Fibroblast of lung (primary cell): ENCODE data around the gene SMIM9.
"Not testable (repeated sequence)": the region's sequence is repeated elsewhere in the genome, so short reads cannot be mapped to it uniquely, and the experiment has no call there.

Source experiments
- EZH2 ChIP-seq: IDR thresholded peaks from 2 replicates; pipeline ENCODE4 v1.5.1; 2012; ENCODE audit warnings: low read length, control low read depth, mild to moderate bottlenecking; ENCODE audit errors: missing control alignments
- TF ChIP-seq, protein P1 (sequence below), 2 donors: IDR thresholded peaks in 1 of 2; conservative IDR thresholded peaks in 1 of 2; 1 replicate in 1 of 2; 2 replicates in 1 of 2; pipeline ENCODE4 v1.5.1; 2011 to 2012; ENCODE audit warnings: low read length in 2 of 2, control low read depth in 1 of 2, inconsistent platforms in 1 of 2, low read depth in 1 of 2, mild to moderate bottlenecking in 1 of 2

GRCh38 chrX:154884069-154884468 is 49.6 kb upstream of the SMIM9 start:
- TF ChIP-seq, protein P1, sequence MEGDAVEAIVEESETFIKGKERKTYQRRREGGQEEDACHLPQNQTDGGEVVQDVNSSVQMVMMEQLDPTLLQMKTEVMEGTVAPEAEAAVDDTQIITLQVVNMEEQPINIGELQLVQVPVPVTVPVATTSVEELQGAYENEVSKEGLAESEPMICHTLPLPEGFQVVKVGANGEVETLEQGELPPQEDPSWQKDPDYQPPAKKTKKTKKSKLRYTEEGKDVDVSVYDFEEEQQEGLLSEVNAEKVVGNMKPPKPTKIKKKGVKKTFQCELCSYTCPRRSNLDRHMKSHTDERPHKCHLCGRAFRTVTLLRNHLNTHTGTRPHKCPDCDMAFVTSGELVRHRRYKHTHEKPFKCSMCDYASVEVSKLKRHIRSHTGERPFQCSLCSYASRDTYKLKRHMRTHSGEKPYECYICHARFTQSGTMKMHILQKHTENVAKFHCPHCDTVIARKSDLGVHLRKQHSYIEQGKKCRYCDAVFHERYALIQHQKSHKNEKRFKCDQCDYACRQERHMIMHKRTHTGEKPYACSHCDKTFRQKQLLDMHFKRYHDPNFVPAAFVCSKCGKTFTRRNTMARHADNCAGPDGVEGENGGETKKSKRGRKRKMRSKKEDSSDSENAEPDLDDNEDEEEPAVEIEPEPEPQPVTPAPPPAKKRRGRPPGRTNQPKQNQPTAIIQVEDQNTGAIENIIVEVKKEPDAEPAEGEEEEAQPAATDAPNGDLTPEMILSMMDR (conservative IDR thresholded peaks at IDR 0.05 in 1 of 2, IDR thresholded peaks at IDR 0.05 in 1 of 2; ENCODE audit: low read depth in 1 of 2, low read length in 2 of 2), result not testable (repeated sequence)
- TF ChIP-seq EZH2, result not testable (repeated sequence)
